Eye (tissue), 1 donor: Measurements from ENCODE around the gene COL19A1.
"Not testable (repeated sequence)": the region's sequence is repeated elsewhere in the genome, so short reads cannot be mapped to it uniquely, and the experiment has no call there.

Experiments used
- DNase-seq: peaks from one replicate; pipeline ENCODE4 v3.0.0-alpha.2; 2015

The COL19A1 gene

GRCh38 chr6:69866770-69867638, 648 bp downstream of the COL19A1 start:
- peak; percentile 89 for DNase-seq

- no peak for DNase-seq
These were observed 1.3 kb downstream of the COL19A1 start for GRCh38 chr6:69867639-69867976.

- DNase-seq, result no peak
These were observed 2.0 kb downstream of the COL19A1 start for GRCh38 chr6:69868252-69868804.

- no peak for DNase-seq
These were observed 2.6 kb downstream of the COL19A1 start for GRCh38 chr6:69868961-69869360.

GRCh38 chr6:69871107-69871506, 4.8 kb downstream of the COL19A1 start:
- DNase-seq, result no peak

GRCh38 chr6:69873291-69873690, 6.9 kb downstream of the COL19A1 start:
- no peak for DNase-seq

- DNase-seq, result no peak
These were observed 9.4 kb downstream of the COL19A1 start for GRCh38 chr6:69875715-69876114.

- DNase-seq, result no peak
These were observed 12.4 kb downstream of the COL19A1 start for GRCh38 chr6:69878795-69879194.

GRCh38 chr6:69880601-69881000, 14.2 kb downstream of the COL19A1 start:
- no peak for DNase-seq

- DNase-seq, result no peak
These were observed 15.2 kb downstream of the COL19A1 start for GRCh38 chr6:69881322-69882151.

- DNase-seq, result no peak
These were observed 17.2 kb downstream of the COL19A1 start for GRCh38 chr6:69883551-69883950.

GRCh38 chr6:69884231-69884630, 17.9 kb downstream of the COL19A1 start:
- no peak for DNase-seq

- no peak for DNase-seq
These were observed 20.7 kb downstream of the COL19A1 start for GRCh38 chr6:69887026-69887425.

- no peak for DNase-seq
These were observed 21.5 kb downstream of the COL19A1 start for GRCh38 chr6:69887714-69888345.

- DNase-seq, result no peak
These were observed 22.3 kb downstream of the COL19A1 start for GRCh38 chr6:69888482-69889233.

GRCh38 chr6:69889234-69889974, 23.0 kb downstream of the COL19A1 start:
- DNase-seq, result not testable (repeated sequence)

- not testable (repeated sequence) for DNase-seq
These were observed 26.2 kb downstream of the COL19A1 start for GRCh38 chr6:69892561-69892960.

GRCh38 chr6:69893266-69893665, 26.9 kb downstream of the COL19A1 start:
- DNase-seq, result not testable (repeated sequence)

GRCh38 chr6:69894578-69895347, 28.4 kb downstream of the COL19A1 start:
- peak; percentile 49 for DNase-seq

- no peak for DNase-seq
These were observed 29.0 kb downstream of the COL19A1 start for GRCh38 chr6:69895396-69895795.

- DNase-seq, result no peak
These were observed 34.5 kb downstream of the COL19A1 start for GRCh38 chr6:69900869-69901268.
